ENCODE results near the gene COL27A1. TPM values are rescaled to one million over a fixed set of nuclear protein-coding genes. Genes with fewer than 3 reads are reported as not detected.
A peak's percentile ranks its signal among the peaks of the same experiment; 100 is the strongest.

COL27A1 gene
- total RNA-seq, 2 donors from 2014 or later = 8.7 to 54.8 TPM

DNA sequence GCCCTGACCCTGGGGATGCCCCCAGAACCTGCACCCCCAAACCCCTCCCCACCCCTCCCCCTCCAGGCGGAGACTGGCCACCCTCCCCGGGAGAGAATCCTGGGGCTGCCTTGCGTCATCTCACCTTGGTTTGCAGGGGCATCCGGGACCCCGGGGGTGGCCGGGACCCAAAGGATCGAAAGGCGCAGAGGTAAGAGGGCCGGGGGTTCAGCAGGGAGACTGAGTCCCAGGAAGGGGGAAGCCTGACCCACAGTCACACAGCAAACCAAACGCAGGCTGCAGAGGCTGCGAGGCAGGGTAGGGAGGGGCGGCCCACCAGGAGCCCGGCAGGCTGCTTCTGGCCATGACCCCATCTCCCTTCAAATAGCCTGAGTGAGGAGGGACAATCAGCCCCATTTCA is 133.8 kb downstream of the COL27A1 start:
- no peaks in the 10 kb centered on the region for H3K27me3 ChIP-seq (replicated peaks; ENCODE audit: insufficient read depth)
- no peaks in the 10 kb centered on the region for H3K36me3 ChIP-seq
- intact Hi-C loops (cut with DNase I) = loop anchor here (2.0 kb wide), 1 partner anchor 176 kb away; no protein-coding TSS in a partner anchor
- no peak for DNase-seq (ENCODE audit: low spot score)
- H3K9me3 ChIP-seq = no peaks in the 10 kb centered on the region
- H3K4me1 ChIP-seq (replicated peaks) = no peaks in the 10 kb centered on the region
- H3K4me3 ChIP-seq = no peak overlapping the region
- 90% methylated on average over 13 of the region's 13 CpGs for WGBS
- no peak overlapping the region for H3K27ac ChIP-seq
- TF ChIP-seq POLR2AphosphoS5 (IDR thresholded peaks at IDR 0.05) (no peak), POLR2A (IDR thresholded peaks at IDR 0.05) (no peak)
- TF ChIP-seq, protein P1, sequence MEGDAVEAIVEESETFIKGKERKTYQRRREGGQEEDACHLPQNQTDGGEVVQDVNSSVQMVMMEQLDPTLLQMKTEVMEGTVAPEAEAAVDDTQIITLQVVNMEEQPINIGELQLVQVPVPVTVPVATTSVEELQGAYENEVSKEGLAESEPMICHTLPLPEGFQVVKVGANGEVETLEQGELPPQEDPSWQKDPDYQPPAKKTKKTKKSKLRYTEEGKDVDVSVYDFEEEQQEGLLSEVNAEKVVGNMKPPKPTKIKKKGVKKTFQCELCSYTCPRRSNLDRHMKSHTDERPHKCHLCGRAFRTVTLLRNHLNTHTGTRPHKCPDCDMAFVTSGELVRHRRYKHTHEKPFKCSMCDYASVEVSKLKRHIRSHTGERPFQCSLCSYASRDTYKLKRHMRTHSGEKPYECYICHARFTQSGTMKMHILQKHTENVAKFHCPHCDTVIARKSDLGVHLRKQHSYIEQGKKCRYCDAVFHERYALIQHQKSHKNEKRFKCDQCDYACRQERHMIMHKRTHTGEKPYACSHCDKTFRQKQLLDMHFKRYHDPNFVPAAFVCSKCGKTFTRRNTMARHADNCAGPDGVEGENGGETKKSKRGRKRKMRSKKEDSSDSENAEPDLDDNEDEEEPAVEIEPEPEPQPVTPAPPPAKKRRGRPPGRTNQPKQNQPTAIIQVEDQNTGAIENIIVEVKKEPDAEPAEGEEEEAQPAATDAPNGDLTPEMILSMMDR (IDR thresholded peaks at IDR 0.05) = no peak

DNA sequence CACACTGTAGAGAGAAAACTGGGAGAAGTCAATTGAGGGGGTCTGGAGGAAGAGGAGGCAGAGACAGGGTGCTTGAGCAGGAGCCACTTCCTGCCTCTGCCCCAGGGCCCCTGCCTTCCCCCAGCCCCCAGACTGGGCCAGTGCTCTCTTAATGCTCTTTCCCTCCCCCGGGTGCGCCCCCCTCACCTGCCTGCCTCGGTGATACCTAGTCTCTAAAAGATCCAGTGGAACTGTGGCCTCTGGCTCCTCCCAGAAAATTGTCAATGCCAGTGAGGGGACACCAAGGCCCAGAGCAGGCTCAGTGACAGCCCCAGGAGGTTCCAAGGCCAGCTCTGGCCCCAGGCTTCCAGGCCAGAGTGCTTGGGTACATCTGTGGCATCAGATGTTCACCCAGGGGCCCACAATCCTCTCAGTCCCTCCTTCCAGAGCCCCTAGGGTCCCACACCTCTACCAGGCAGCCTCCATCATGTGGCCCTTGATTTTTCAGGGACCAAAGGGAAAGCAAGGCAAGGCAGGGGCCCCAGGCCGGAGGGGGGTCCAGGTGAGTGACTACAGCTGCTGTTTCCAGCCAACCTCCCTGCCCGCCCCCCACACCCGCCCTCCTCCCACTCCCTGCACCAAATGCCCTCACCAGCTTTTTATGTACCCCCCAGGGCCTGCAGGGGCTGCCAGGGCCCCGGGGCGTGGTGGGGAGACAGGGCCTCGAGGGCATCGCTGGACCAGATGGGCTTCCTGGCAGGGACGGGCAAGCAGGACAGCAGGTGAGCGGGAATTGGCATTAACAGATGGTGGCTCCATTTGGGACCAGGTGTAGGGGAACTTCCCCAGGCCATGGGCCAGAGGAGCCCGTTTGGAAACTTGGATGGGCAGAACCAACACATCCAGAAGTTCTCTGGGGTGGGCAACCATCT is 134.5 kb downstream of the COL27A1 start:
- Histone ChIP-seq H3K36me3 (no peaks in the 10 kb centered on the region), H3K9me3 (no peaks in the 10 kb centered on the region), H3K4me1 (replicated peaks) (no peaks in the 10 kb centered on the region), H3K27ac (no peak overlapping the region), H3K27me3 (replicated peaks; ENCODE audit: insufficient read depth) (no peaks in the 10 kb centered on the region), H3K4me3 (no peak overlapping the region)
- TF ChIP-seq, protein P1 (IDR thresholded peaks at IDR 0.05) = no peak
- no peak for TF ChIP-seq POLR2AphosphoS5 (IDR thresholded peaks at IDR 0.05)
- TF ChIP-seq POLR2A (IDR thresholded peaks at IDR 0.05) = no peak
- DNase-seq (ENCODE audit: low spot score) = no peak
- intact Hi-C loops (cut with DNase I) = loop anchor here (2.0 kb wide), 2 partner anchors 177 to 207 kb away; no protein-coding TSS in a partner anchor
- WGBS = 86% methylated on average over 13 of the region's 13 CpGs

DNA sequence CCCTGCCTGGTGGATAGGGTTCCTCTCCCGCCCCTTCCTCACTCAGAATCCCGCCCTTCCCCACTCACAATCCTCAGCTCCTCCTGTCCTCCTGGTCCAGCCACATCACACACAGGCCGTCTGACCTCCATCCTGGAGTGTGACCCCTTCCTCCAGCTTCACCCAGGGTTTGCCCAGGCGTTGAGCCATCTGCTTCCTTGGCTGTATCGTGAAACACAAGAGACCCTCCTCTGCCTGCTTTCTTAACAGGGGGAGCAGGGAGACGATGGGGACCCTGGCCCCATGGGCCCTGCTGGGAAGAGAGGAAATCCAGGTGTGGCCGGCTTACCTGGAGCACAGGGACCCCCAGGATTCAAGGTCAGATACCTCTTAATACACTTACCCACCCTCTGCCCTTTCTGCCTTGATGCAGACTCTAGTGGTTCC is 135.2 kb downstream of the COL27A1 start:
- Histone ChIP-seq H3K36me3 (no peaks in the 10 kb centered on the region), H3K4me3 (no peak overlapping the region), H3K4me1 (replicated peaks) (no peaks in the 10 kb centered on the region), H3K9me3 (no peaks in the 10 kb centered on the region), H3K27me3 (replicated peaks; ENCODE audit: insufficient read depth) (no peaks in the 10 kb centered on the region), H3K27ac (no peak overlapping the region)
- TF ChIP-seq POLR2AphosphoS5 (IDR thresholded peaks at IDR 0.05) (no peak), POLR2A (IDR thresholded peaks at IDR 0.05) (no peak)
- TF ChIP-seq, protein P1 (IDR thresholded peaks at IDR 0.05) = no peak
- 76% methylated on average over 7 of the region's 7 CpGs for WGBS
- intact Hi-C loops (cut with DNase I) = loop anchor here (2.0 kb wide), 1 partner anchor 208 kb away; no protein-coding TSS in a partner anchor
- no peak for DNase-seq (ENCODE audit: low spot score)

GRCh38 chr9:114291064-114291474 is 135.7 kb downstream of the COL27A1 start:
- WGBS = 15% methylated on average over 12 of the region's 12 CpGs
- Histone ChIP-seq H3K9me3 (no peaks in the 10 kb centered on the region), H3K4me3 (no peak overlapping the region), H3K27me3 (replicated peaks; ENCODE audit: insufficient read depth) (no peaks in the 10 kb centered on the region), H3K27ac (no peak overlapping the region), H3K4me1 (replicated peaks) (no peaks in the 10 kb centered on the region), H3K36me3 (no peaks in the 10 kb centered on the region)
- TF ChIP-seq POLR2AphosphoS5 (IDR thresholded peaks at IDR 0.05) (peak; percentile 32), POLR2A (IDR thresholded peaks at IDR 0.05) (no peak)
- TF ChIP-seq, protein P1 (IDR thresholded peaks at IDR 0.05) = peak; percentile 89 to 96 (median 94)
- intact Hi-C loops (cut with DNase I) = loop anchor here (2.0 kb wide), 1 partner anchor 208 kb away; no protein-coding TSS in a partner anchor
- DNase-seq (ENCODE audit: low spot score) = peak; percentile 56

Data from prostate gland (tissue), 2 donors.